GM18505 (cell line): ENCODE measurements around the gene RPL26.

Experiments used
- ATAC-seq: cut with Tn5 transposase; IDR thresholded peaks from one replicate; pipeline ENCODE4 v1.9.1; 2021; ENCODE audit not compliant: unreplicated experiment
- POLR2A ChIP-seq: IDR thresholded peaks from 4 replicates; pipeline ENCODE4 v1.6.1; 2011; ENCODE audit warnings: borderline replicate concordance; ENCODE audit not compliant: insufficient read depth, insufficient read length; ENCODE audit errors: extremely low read depth

RPL26 gene

GRCh38 chr17:8341456-8341855 is 41.5 kb downstream of the RPL26 start:
- no peak for TF ChIP-seq POLR2A
- no peak for ATAC-seq

- no peak for ATAC-seq
- TF ChIP-seq POLR2A, result no peak
Observed at GRCh38 chr17:8339540-8339939, 43.5 kb downstream of the RPL26 start, which contains the start of gene ODF4. TSS of gene ODF4 (plus strand) at chr17:8339840. CDS start at chr17:8340052, 212 bp downstream.

GRCh38 chr17:8338753-8339140 is 44.2 kb downstream of the RPL26 start:
- TF ChIP-seq POLR2A, result no peak
- no peak for ATAC-seq

GRCh38 chr17:8337802-8338752 is 44.9 kb downstream of the RPL26 start:
- no peak for TF ChIP-seq POLR2A
- ATAC-seq, result no peak

GRCh38 chr17:8333281-8333680 is 49.7 kb downstream of the RPL26 start:
- TF ChIP-seq POLR2A, result no peak
- ATAC-seq, result no peak

- TF ChIP-seq POLR2A, result no peak
- ATAC-seq, result no peak
Observed at GRCh38 chr17:8332688-8333087, 50.3 kb downstream of the RPL26 start.

GRCh38 chr17:8332128-8332527 is 50.9 kb downstream of the RPL26 start:
- no peak for ATAC-seq
- no peak for TF ChIP-seq POLR2A
